SIG-M5 treated with dmso at 0.1 percent for 504 hours (cell line): Measurements from ENCODE around the gene ZBTB16.

Source experiments
- DNase-seq: peaks from one replicate; lab custom pipeline; 2025; ENCODE audit not compliant: unreplicated experiment; lab: John Stamatoyannopoulos, UW

ZBTB16 gene

GRCh38 chr11:114106047-114106446 lies 46.5 kb downstream of the ZBTB16 start:
- no peak for DNase-seq

GRCh38 chr11:114106986-114107385 lies 47.5 kb downstream of the ZBTB16 start:
- DNase-seq, result no peak

GRCh38 chr11:114108501-114109205 lies 49.1 kb downstream of the ZBTB16 start:
- DNase-seq, result no peak

- no peak for DNase-seq
Observed at GRCh38 chr11:114109206-114110090, 49.9 kb downstream of the ZBTB16 start.

- no peak for DNase-seq
Observed at GRCh38 chr11:114110123-114110522, 50.6 kb downstream of the ZBTB16 start.

GRCh38 chr11:114110952-114111947 lies 51.7 kb downstream of the ZBTB16 start:
- DNase-seq, result no peak

- DNase-seq, result no peak
Observed at GRCh38 chr11:114115451-114115928, 56.0 kb downstream of the ZBTB16 start.

GRCh38 chr11:114116357-114116756 lies 56.8 kb downstream of the ZBTB16 start:
- no peak for DNase-seq

GRCh38 chr11:114116800-114117199 lies 57.3 kb downstream of the ZBTB16 start:
- DNase-seq, result no peak

GRCh38 chr11:114120606-114121005 lies 61.1 kb downstream of the ZBTB16 start:
- no peak for DNase-seq

- DNase-seq, result no peak
Observed at GRCh38 chr11:114121138-114121537, 61.6 kb downstream of the ZBTB16 start.

GRCh38 chr11:114121804-114122504 lies 62.4 kb downstream of the ZBTB16 start:
- DNase-seq, result no peak

- no peak for DNase-seq
Observed at GRCh38 chr11:114122686-114123085, 63.2 kb downstream of the ZBTB16 start.

GRCh38 chr11:114123692-114124330 lies 64.3 kb downstream of the ZBTB16 start:
- no peak for DNase-seq

GRCh38 chr11:114124601-114125144 lies 65.2 kb downstream of the ZBTB16 start:
- no peak for DNase-seq

GRCh38 chr11:114125531-114125930 lies 66.0 kb downstream of the ZBTB16 start:
- DNase-seq, result no peak

- DNase-seq, result no peak
Observed at GRCh38 chr11:114125959-114126358, 66.4 kb downstream of the ZBTB16 start.

GRCh38 chr11:114128399-114128798 lies 68.9 kb downstream of the ZBTB16 start:
- DNase-seq, result no peak

GRCh38 chr11:114129142-114129541 lies 69.6 kb downstream of the ZBTB16 start:
- DNase-seq, result no peak
